ENCODE data around the gene STPG4. TPM values are rescaled to one million over a fixed set of nuclear protein-coding genes. Genes with fewer than 3 reads are reported as not detected.

The STPG4 gene
- total RNA-seq, 1 experiment from 2014 or later: 0.13 TPM

DNA sequence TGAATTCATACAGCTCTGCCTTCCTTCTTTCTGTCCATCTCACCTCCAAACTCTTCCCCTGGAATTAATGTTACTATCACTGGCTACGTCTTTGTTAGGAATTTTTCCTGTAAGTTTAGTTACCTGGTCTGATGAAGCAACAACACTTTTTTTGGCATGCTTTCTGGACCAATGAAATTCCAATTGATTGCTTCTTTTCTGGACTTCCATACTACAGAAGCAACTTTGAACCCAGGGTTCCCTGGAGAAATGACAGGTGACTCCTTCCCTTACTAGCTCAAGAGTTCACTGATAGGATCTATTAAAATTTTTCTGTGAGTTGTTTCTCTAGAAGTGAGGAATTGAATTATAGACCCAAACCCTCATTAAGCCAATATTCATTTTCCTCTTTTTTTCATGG is 41.4 kb upstream of the STPG4 start:
- Mint-ChIP-seq H3K27me3 (ENCODE audit: low read depth) (no peaks in the 10 kb centered on the region; the same call in 1 of the 2 replicates), H3K4me1 (peaks cover 41 to 52% of the 10 kb centered on the region in 2 experiments), H3K27ac (no peak overlapping the region; a peak in 1 of 7 replicates), H3K4me3 (no peak overlapping the region), H3K36me3 (ENCODE audit: insufficient read depth in 1 of 3, low read depth in 3 of 3) (no peaks in the 10 kb centered on the region), H3K9me3 (no peaks in the 10 kb centered on the region; a peak in 1 of 5 replicates)
- H2BK15ac ChIP-seq (ENCODE audit: low read depth, low read length): no peak overlapping the region
- no peak overlapping the region for H3K18ac ChIP-seq (ENCODE audit: insufficient read length, low read depth, low read length)
- H4K20me1 ChIP-seq (ENCODE audit: control insufficient read depth, insufficient read depth, insufficient read length): no peaks in the 10 kb centered on the region
- H3K4me1 ChIP-seq (ENCODE audit: insufficient read depth, low read length): peaks cover 22% of the 10 kb centered on the region; the same call in 1 of the 2 replicates
- H4K8ac ChIP-seq (replicated peaks; ENCODE audit: insufficient read length, low read depth, low read length): no peak overlapping the region
- H3K14ac ChIP-seq (ENCODE audit: insufficient read depth, low read length): no peak overlapping the region
- H2BK5ac ChIP-seq (ENCODE audit: insufficient read length, low read length): no peak overlapping the region
- H2BK20ac ChIP-seq (ENCODE audit: low read depth, low read length, poor library complexity, severe bottlenecking): no peak overlapping the region
- no peak overlapping the region for H2BK12ac ChIP-seq (ENCODE audit: insufficient read length, low read depth, low read length)
- WGBS (ENCODE audit: extremely low coverage, insufficient read length, low lambda C conversion rate): no CpG with 5 or more reads among the region's 1 CpG
- H3K27ac ChIP-seq (ENCODE audit: insufficient read length, low read depth, low read length): no peak overlapping the region
- no peak overlapping the region for H3K23ac ChIP-seq (ENCODE audit: insufficient read length, low read depth, low read length)
- H3T11ph ChIP-seq (ENCODE audit: low read length): no peak overlapping the region
- no peak overlapping the region for H2AK5ac ChIP-seq (ENCODE audit: insufficient read length, low read length)
- H2BK120ac ChIP-seq (ENCODE audit: low read depth, low read length, poor library complexity, severe bottlenecking): no peak overlapping the region
- no peaks in the 10 kb centered on the region for H3K27me3 ChIP-seq (ENCODE audit: insufficient read depth, low read length)
- H3K56ac ChIP-seq (ENCODE audit: insufficient read length, low read depth, low read length): no peak overlapping the region
- H3K4ac ChIP-seq (ENCODE audit: low read depth, low read length): no peak overlapping the region
- H3K9ac ChIP-seq (ENCODE audit: extremely low read depth, insufficient read length, low read length): no peak overlapping the region
- no peak for DNase-seq
- TF ChIP-seq, protein P1, sequence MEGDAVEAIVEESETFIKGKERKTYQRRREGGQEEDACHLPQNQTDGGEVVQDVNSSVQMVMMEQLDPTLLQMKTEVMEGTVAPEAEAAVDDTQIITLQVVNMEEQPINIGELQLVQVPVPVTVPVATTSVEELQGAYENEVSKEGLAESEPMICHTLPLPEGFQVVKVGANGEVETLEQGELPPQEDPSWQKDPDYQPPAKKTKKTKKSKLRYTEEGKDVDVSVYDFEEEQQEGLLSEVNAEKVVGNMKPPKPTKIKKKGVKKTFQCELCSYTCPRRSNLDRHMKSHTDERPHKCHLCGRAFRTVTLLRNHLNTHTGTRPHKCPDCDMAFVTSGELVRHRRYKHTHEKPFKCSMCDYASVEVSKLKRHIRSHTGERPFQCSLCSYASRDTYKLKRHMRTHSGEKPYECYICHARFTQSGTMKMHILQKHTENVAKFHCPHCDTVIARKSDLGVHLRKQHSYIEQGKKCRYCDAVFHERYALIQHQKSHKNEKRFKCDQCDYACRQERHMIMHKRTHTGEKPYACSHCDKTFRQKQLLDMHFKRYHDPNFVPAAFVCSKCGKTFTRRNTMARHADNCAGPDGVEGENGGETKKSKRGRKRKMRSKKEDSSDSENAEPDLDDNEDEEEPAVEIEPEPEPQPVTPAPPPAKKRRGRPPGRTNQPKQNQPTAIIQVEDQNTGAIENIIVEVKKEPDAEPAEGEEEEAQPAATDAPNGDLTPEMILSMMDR (conservative IDR thresholded peaks at IDR 0.05): no peak
- no peak overlapping the region for H4K5ac ChIP-seq (ENCODE audit: insufficient read length, low read depth, low read length)
- no peaks in the 10 kb centered on the region for H3K9me3 ChIP-seq (ENCODE audit: control insufficient read depth, low read depth, low read length)
- no peak overlapping the region for H2AFZ ChIP-seq (ENCODE audit: low read length)
- no peak overlapping the region for H3K4me2 ChIP-seq (ENCODE audit: insufficient read depth, insufficient read length, low read length)
- H3K23me2 ChIP-seq (ENCODE audit: insufficient read length, low read depth, low read length, poor library complexity, severe bottlenecking): no peaks in the 10 kb centered on the region
- no peaks in the 10 kb centered on the region for H3K79me2 ChIP-seq (ENCODE audit: insufficient read depth, low read length)
- no peak overlapping the region for H4K91ac ChIP-seq (ENCODE audit: insufficient read length, low read depth, low read length)
- H3K79me1 ChIP-seq (ENCODE audit: insufficient read depth, low read depth, low read length, poor library complexity, severe bottlenecking): no peaks in the 10 kb centered on the region
